ENCODE data around the gene CRB1.
A peak's percentile ranks its signal among the peaks of the same experiment; 100 is the strongest.
"Not testable (repeated sequence)": the region's sequence is repeated elsewhere in the genome, so short reads cannot be mapped to it uniquely, and the experiment has no call there.

CRB1 gene

GRCh38 chr1:197465528-197466327 lies 197.7 kb downstream of the CRB1 start:
- no peak for DNase-seq (ENCODE audit: low spot score)

GRCh38 chr1:197466813-197467212 lies 198.8 kb downstream of the CRB1 start:
- no peak for DNase-seq (ENCODE audit: low spot score)

- DNase-seq (ENCODE audit: low spot score) = no peak
Measured at GRCh38 chr1:197467881-197468280, 199.8 kb downstream of the CRB1 start.

- no peak for DNase-seq (ENCODE audit: low spot score)
Measured at GRCh38 chr1:197468543-197469175, 200.6 kb downstream of the CRB1 start.

GRCh38 chr1:197469620-197470210 lies 201.7 kb downstream of the CRB1 start:
- no peak for DNase-seq (ENCODE audit: low spot score)

GRCh38 chr1:197470330-197470729 lies 202.3 kb downstream of the CRB1 start:
- no peak for DNase-seq (ENCODE audit: low spot score)

GRCh38 chr1:197471248-197471985 lies 203.4 kb downstream of the CRB1 start:
- DNase-seq (ENCODE audit: low spot score) = no peak

- no peak for DNase-seq (ENCODE audit: low spot score)
Measured at GRCh38 chr1:197472141-197472540, 204.1 kb downstream of the CRB1 start.

GRCh38 chr1:197480446-197480845 lies 212.4 kb downstream of the CRB1 start:
- no peak for DNase-seq (ENCODE audit: low spot score)

- DNase-seq (ENCODE audit: low spot score) = no peak
Measured at GRCh38 chr1:197481101-197481500, 213.0 kb downstream of the CRB1 start.

- no peak for DNase-seq (ENCODE audit: low spot score)
Measured at GRCh38 chr1:197485790-197486189, 217.7 kb downstream of the CRB1 start.

GRCh38 chr1:197486946-197487345 lies 218.9 kb downstream of the CRB1 start:
- DNase-seq (ENCODE audit: low spot score) = no peak

GRCh38 chr1:197491505-197491904 lies 223.5 kb downstream of the CRB1 start:
- DNase-seq (ENCODE audit: low spot score) = not testable (repeated sequence)

GRCh38 chr1:197496722-197497121 lies 228.7 kb downstream of the CRB1 start:
- DNase-seq (ENCODE audit: low spot score) = no peak

GRCh38 chr1:197510691-197511378 lies 242.8 kb downstream of the CRB1 start:
- DNase-seq (ENCODE audit: low spot score) = no peak

- no peak for DNase-seq (ENCODE audit: low spot score)
Measured at GRCh38 chr1:197515421-197515820, 247.4 kb downstream of the CRB1 start.

- peak; percentile 17 for DNase-seq (ENCODE audit: low spot score)
Measured at GRCh38 chr1:197519741-197520334, 251.8 kb downstream of the CRB1 start.

- DNase-seq (ENCODE audit: low spot score) = peak; percentile 35
Measured at GRCh38 chr1:197521118-197521739, 253.2 kb downstream of the CRB1 start.

- DNase-seq (ENCODE audit: low spot score) = peak; percentile 6
Measured at GRCh38 chr1:197526736-197527371, 258.8 kb downstream of the CRB1 start.

All from germinal center (tissue), 1 donor.